K562 (cell line): ENCODE data around the gene SIRT7. TPM values are rescaled to one million over a fixed set of nuclear protein-coding genes. Genes with fewer than 3 reads are reported as not detected.
A peak's percentile ranks its signal among the peaks of the same experiment; 100 is the strongest.

ENCODE experiments used
- CEBPB ChIP-seq: fragments of 450-650 bp; IDR thresholded peaks from 2 replicates; pipeline ENCODE4 v1.6.1; 2016; ENCODE audit warnings: missing genetic modification characterization, missing compliant biosample characterization
- DDX20 ChIP-seq: fragments of 450-650 bp; IDR thresholded peaks from 2 replicates; pipeline ENCODE4 v1.6.1; 2016; ENCODE audit warnings: missing genetic modification characterization, low read depth, mild to moderate bottlenecking, missing compliant biosample characterization, moderate library complexity
- FOSL1 ChIP-seq: fragments of 200-800 bp; sonication (Bioruptor generic); conservative IDR thresholded peaks from 2 replicates; pipeline ENCODE4 v1.6.1; 2016; ENCODE audit warnings: missing genetic modification characterization, missing compliant biosample characterization
- FOXM1 ChIP-seq, 2 experiments: fragments of 450-650 bp in 1 of 2; sonication (generic) in 1 of 2; formaldehyde crosslinking in 1 of 2; IDR thresholded peaks; 2 replicates each; pipeline versions ENCODE4 v1.6.1 to v1.9.0; 2017 to 2022; ENCODE audit warnings: low read depth in 2 of 2, mild to moderate bottlenecking in 2 of 2, missing genetic modification reagents in 1 of 2, moderate library complexity in 1 of 2
- GABPB1 ChIP-seq: sonication (generic); formaldehyde crosslinking; IDR thresholded peaks from 2 replicates; pipeline ENCODE4 v1.8.0; 2022; ENCODE audit warnings: mild to moderate bottlenecking, missing genetic modification reagents
- GATA2 ChIP-seq: sonication (generic); formaldehyde crosslinking; IDR thresholded peaks from 2 replicates; pipeline ENCODE4 v1.4.0; 2020; ENCODE audit warnings: mild to moderate bottlenecking, missing genetic modification reagents
- HNRNPUL1 ChIP-seq: fragments of 200-400 bp; formaldehyde crosslinking; IDR thresholded peaks from 2 replicates; pipeline ENCODE4 v1.6.1; 2017; ENCODE audit warnings: low read length
- NONO ChIP-seq, 2 experiments: fragments of 200-400 bp in 1 of 2; fragments of 450-650 bp in 1 of 2; formaldehyde crosslinking in 1 of 2; IDR thresholded peaks; 2 replicates each; pipeline ENCODE4 v1.6.1; 2017; ENCODE audit warnings: low read depth in 2 of 2, mild to moderate bottlenecking in 2 of 2, moderate library complexity in 2 of 2, low read length in 1 of 2
- PTTG1 ChIP-seq: fragments of 450-650 bp; IDR thresholded peaks from 2 replicates; pipeline ENCODE4 v1.6.1; 2016; ENCODE audit warnings: low read depth, mild to moderate bottlenecking, missing genetic modification characterization, missing compliant biosample characterization
- SAP30 ChIP-seq: fragments of 200-600 bp; sonication (generic); IDR thresholded peaks from 2 replicates; pipeline ENCODE4 v1.6.1; 2012; ENCODE audit warnings: borderline replicate concordance, low read depth, mild to moderate bottlenecking, moderate library complexity, low read length, control low read depth, inconsistent platforms; ENCODE audit not compliant: insufficient read depth, poor library complexity, severe bottlenecking
- SRSF3 ChIP-seq: fragments of 200-400 bp; formaldehyde crosslinking; IDR thresholded peaks from 2 replicates; pipeline ENCODE4 v1.6.1; 2016; ENCODE audit warnings: mild to moderate bottlenecking, low read length, moderate library complexity; ENCODE audit not compliant: insufficient read depth
- TBP ChIP-seq: optimal IDR thresholded peaks from 2 replicates; pipeline ENCODE3; 2011; ENCODE audit warnings: low read depth, low read length, improper control_type of control experiment
- ZBTB17 ChIP-seq: fragments of 450-650 bp; formaldehyde crosslinking; IDR thresholded peaks from 2 replicates; pipeline ENCODE4 v1.4.0; 2020; ENCODE audit warnings: mild to moderate bottlenecking
- ZBTB8A ChIP-seq: fragments of 450-650 bp; IDR thresholded peaks from 2 replicates; pipeline ENCODE4 v1.6.1; 2018; ENCODE audit warnings: mild to moderate bottlenecking, moderate library complexity; ENCODE audit not compliant: partially characterized antibody
- ZKSCAN8 ChIP-seq: fragments of 200-800 bp; sonication (Bioruptor generic); IDR thresholded peaks from 2 replicates; pipeline ENCODE4 v1.6.1; 2016; ENCODE audit warnings: missing genetic modification characterization, missing compliant biosample characterization
- ZNF140 ChIP-seq: fragments of 250-450 bp; sonication (Bioruptor Pico); IDR thresholded peaks from 2 replicates; pipeline ENCODE4 v1.8.0; 2021; ENCODE audit warnings: moderate library complexity, mild to moderate bottlenecking, inconsistent platforms
- ZNF311 ChIP-seq: fragments of 250-450 bp; sonication (Bioruptor Pico); IDR thresholded peaks from 2 replicates; pipeline ENCODE4 v1.4.0; 2020; ENCODE audit warnings: mild to moderate bottlenecking, moderate library complexity
- ZNF41 ChIP-seq: fragments of 250-450 bp; sonication (Bioruptor Pico); conservative IDR thresholded peaks from 2 replicates; pipeline ENCODE4 v1.4.0; 2020; ENCODE audit warnings: mild to moderate bottlenecking
- ZNF586 ChIP-seq: fragments of 450-650 bp; formaldehyde crosslinking; conservative IDR thresholded peaks from 2 replicates; pipeline ENCODE4 v1.4.0; 2020; ENCODE audit warnings: mild to moderate bottlenecking, moderate library complexity
- polyA plus RNA-seq, 8 experiments: library from polyadenylated mRNA; depleted of rRNA in 4 of 8; stranded (reverse) in 5 of 8; unstranded in 3 of 8; fragments of >200 nt; fragmentation: Nextera tagmentation in 2 of 8; fragmentation: Illumina TruSeq in 1 of 8; extraction: Ambion mirVana in 2 of 8; extraction: Trizol in 1 of 8; gene quantifications; 2 replicates each; pipeline versions ENCODE4 v1.2.1 to v1.2.3, GENCODE V29; 2011 to 2014; ENCODE audit warnings: inconsistent platforms in 1 of 8, missing spikeins in 1 of 8
- total RNA-seq, 7 experiments: library from RNA; depleted of rRNA in 6 of 7; stranded (reverse); fragments of >200 nt in 6 of 7; fragmentation: Illumina TruSeq in 2 of 7; extraction: Trizol in 2 of 7; gene quantifications; 2 replicates each; pipeline versions ENCODE4 v1.2.1 to v1.2.3, GENCODE V29; 2011 to 2021; ENCODE audit warnings: low replicate concordance in 1 of 7
- TF ChIP-seq, protein P1 (sequence below): fragments of 250-450 bp; sonication (Bioruptor Pico); IDR thresholded peaks from 2 replicates; pipeline ENCODE4 v1.4.0; 2020; ENCODE audit warnings: mild to moderate bottlenecking, moderate library complexity
- TF ChIP-seq, protein P2 (sequence below): IDR thresholded peaks from 2 replicates; pipeline ENCODE4 v1.6.1; 2014; ENCODE audit warnings: antibody characterized with exemption
- TF ChIP-seq, protein P3 (sequence below): fragments of 450-650 bp; IDR thresholded peaks from 2 replicates; pipeline ENCODE4 v1.6.1; 2016

SIRT7 gene
- total and polyA plus RNA-seq, 9 of the 15 experiments (the other 6 are each of a cell fraction or from before 2014, with no cell fraction given): 1.6 to 54.8 (median 20.3) TPM

DNA sequence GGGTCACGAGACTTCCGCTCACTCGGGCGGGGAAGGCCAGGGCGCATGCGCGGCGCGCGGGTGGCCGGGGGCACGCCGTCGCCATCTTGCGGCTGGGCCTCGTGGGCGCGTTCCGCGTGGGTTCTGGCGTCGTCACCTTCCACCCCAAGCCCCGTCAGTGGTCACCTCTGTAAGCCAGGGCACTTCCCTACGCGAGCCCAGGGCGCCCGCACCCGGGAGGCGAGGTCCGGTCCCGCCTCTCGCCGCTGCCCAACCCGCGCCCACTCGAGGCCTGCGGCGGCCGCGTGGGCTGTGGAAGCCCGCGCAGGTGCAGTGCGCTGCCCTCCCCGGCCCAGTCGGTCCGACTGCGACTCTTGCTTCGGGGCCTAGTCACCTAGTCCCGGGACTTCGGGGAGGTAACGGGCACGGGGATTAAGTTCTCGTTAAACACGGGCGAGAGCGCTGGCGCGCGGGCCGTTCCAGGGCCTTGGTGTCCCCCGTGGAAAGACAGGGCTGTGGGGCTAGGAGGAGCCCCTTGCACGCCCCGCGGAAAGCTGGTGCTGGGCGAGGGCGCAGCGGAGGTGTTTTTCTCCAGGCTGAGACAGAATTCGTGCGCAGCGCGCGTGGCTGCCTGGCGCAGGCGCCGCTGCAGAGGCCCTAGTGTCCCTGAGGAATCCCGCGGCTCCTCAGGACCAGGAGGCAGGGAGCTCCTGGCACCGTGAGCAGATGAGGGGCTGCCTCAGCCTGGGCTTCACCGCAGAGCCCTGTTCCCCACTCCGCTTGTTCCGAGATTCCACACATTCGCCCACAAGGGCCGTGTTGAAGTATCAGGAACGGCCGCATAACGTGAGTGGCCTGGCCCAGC is 46.4 kb downstream of the SIRT7 start (continued):
- TF ChIP-seq, protein P1, sequence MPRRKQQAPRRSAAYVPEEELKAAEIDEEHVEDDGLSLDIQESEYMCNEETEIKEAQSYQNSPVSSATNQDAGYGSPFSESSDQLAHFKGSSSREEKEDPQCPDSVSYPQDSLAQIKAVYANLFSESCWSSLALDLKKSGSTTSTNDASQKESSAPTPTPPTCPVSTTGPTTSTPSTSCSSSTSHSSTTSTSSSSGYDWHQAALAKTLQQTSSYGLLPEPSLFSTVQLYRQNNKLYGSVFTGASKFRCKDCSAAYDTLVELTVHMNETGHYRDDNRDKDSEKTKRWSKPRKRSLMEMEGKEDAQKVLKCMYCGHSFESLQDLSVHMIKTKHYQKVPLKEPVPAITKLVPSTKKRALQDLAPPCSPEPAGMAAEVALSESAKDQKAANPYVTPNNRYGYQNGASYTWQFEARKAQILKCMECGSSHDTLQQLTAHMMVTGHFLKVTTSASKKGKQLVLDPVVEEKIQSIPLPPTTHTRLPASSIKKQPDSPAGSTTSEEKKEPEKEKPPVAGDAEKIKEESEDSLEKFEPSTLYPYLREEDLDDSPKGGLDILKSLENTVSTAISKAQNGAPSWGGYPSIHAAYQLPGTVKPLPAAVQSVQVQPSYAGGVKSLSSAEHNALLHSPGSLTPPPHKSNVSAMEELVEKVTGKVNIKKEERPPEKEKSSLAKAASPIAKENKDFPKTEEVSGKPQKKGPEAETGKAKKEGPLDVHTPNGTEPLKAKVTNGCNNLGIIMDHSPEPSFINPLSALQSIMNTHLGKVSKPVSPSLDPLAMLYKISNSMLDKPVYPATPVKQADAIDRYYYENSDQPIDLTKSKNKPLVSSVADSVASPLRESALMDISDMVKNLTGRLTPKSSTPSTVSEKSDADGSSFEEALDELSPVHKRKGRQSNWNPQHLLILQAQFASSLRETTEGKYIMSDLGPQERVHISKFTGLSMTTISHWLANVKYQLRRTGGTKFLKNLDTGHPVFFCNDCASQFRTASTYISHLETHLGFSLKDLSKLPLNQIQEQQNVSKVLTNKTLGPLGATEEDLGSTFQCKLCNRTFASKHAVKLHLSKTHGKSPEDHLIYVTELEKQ: no peak
- TF ChIP-seq, protein P2, sequence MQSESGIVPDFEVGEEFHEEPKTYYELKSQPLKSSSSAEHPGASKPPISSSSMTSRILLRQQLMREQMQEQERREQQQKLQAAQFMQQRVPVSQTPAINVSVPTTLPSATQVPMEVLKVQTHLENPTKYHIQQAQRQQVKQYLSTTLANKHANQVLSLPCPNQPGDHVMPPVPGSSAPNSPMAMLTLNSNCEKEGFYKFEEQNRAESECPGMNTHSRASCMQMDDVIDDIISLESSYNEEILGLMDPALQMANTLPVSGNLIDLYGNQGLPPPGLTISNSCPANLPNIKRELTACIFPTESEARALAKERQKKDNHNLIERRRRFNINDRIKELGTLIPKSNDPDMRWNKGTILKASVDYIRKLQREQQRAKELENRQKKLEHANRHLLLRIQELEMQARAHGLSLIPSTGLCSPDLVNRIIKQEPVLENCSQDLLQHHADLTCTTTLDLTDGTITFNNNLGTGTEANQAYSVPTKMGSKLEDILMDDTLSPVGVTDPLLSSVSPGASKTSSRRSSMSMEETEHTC: no peak; the same call in none of the 2 replicates
- TF ChIP-seq, protein P3, sequence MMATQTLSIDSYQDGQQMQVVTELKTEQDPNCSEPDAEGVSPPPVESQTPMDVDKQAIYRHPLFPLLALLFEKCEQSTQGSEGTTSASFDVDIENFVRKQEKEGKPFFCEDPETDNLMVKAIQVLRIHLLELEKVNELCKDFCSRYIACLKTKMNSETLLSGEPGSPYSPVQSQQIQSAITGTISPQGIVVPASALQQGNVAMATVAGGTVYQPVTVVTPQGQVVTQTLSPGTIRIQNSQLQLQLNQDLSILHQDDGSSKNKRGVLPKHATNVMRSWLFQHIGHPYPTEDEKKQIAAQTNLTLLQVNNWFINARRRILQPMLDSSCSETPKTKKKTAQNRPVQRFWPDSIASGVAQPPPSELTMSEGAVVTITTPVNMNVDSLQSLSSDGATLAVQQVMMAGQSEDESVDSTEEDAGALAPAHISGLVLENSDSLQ: peak; percentile 82
- no peak for TF ChIP-seq ZBTB8A
- peak; percentile 100 for TF ChIP-seq SRSF3
- TF ChIP-seq ZNF586: no peak
- TF ChIP-seq ZKSCAN8: 0 out of 2 replicates have a peak, but pooled peaks have one; percentile 63
- no peak for TF ChIP-seq HNRNPUL1
- no peak for TF ChIP-seq ZNF140 (CRISPR knock-in tag)
- TF ChIP-seq PTTG1 (tag): no peak
- no peak for TF ChIP-seq ZNF311 (CRISPR knock-in tag)
- TF ChIP-seq GABPB1: peak; percentile 89
- TF ChIP-seq FOXM1 (IDR thresholded peaks at IDR 0.05; ENCODE audit: low read depth): no peak
- TF ChIP-seq FOXM1 (CRISPR knock-in tag; IDR thresholded peaks at IDR 0.05; ENCODE audit: low read depth): peak; percentile 94
- no peak for TF ChIP-seq DDX20 (tag)
- no peak for TF ChIP-seq GATA2 (CRISPR knock-in tag)
- no peak for TF ChIP-seq ZNF41
- TF ChIP-seq NONO (IDR thresholded peaks at IDR 0.05; ENCODE audit: low read depth in 2 of 2, low read length in 1 of 2): peak in 1 of 2 experiments; percentile 94; a peak in 3 of 4 replicates
- TF ChIP-seq FOSL1 (tag): peak; percentile 64
- no peak for TF ChIP-seq CEBPB
- peak; percentile 22; the same call in 1 of the 2 replicates for TF ChIP-seq ZBTB17 (CRISPR knock-in tag)
- peak; percentile 28 for TF ChIP-seq SAP30
- peak; percentile 75 for TF ChIP-seq TBP
